OCI-LY7 (cell line): Measurements from ENCODE around the gene EPHA5. TPM values are rescaled to one million over a fixed set of nuclear protein-coding genes. Genes with fewer than 3 reads are reported as not detected.

Experiments
- BruUV-seq: library from RNA; stranded (reverse); fragments of 400-500 nt; replicated peaks from 2 replicates; lab custom pipeline; 2021; lab: Mats Ljungman, UMichigan
- CTCF ChIA-PET: fragments of 300-600 bp; sonication (Branson Sonifier 250); formaldehyde crosslinking; loops from one replicate; lab custom pipeline; 2022; ENCODE audit warnings: antibody characterized with exemption; ENCODE audit not compliant: unreplicated experiment; lab: Charles Lee
- POLR2A ChIA-PET: fragments of 300-600 bp; sonication (Branson Sonifier 250); formaldehyde crosslinking; loops from one replicate; lab custom pipeline; 2022; ENCODE audit warnings: antibody characterized with exemption; lab: Charles Lee
- DNase-seq: peaks from one replicate; pipeline ENCODE4 v3.0.0-alpha.2; 2015; ENCODE audit warnings: low spot score
- H2AFZ ChIP-seq: fragments of 200-600 bp; sonication (generic), shearing (Covaris generic); 2 replicates; pipeline ENCODE4 v1.6.1; 2014; ENCODE audit warnings: mild to moderate bottlenecking, antibody characterized with exemption, low read length, moderate library complexity
- H3K27ac ChIP-seq: fragments of 200-600 bp; sonication (generic); 2 replicates; pipeline ENCODE4 v1.5.1; 2014; ENCODE audit warnings: mixed run types, low read depth, mild to moderate bottlenecking, moderate library complexity, low read length, inconsistent platforms; ENCODE audit not compliant: poor library complexity, severe bottlenecking
- H3K36me3 ChIP-seq: fragments of 200-600 bp; sonication (generic); 2 replicates; pipeline ENCODE4 v1.6.1; 2014; ENCODE audit warnings: mild to moderate bottlenecking, antibody characterized with exemption, low read length, moderate library complexity, mixed read lengths; ENCODE audit not compliant: insufficient read depth
- H3K4me1 ChIP-seq: fragments of 200-600 bp; sonication (generic); 2 replicates; pipeline ENCODE4 v1.5.1; 2014; ENCODE audit warnings: mild to moderate bottlenecking, low read length; ENCODE audit not compliant: insufficient read depth, poor library complexity, severe bottlenecking
- H3K4me2 ChIP-seq: fragments of 200-600 bp; sonication (generic); 2 replicates; pipeline ENCODE4 v1.6.1; 2014; ENCODE audit warnings: mild to moderate bottlenecking, low read length
- H3K4me3 ChIP-seq: fragments of 200-600 bp; sonication (generic); 2 replicates; pipeline ENCODE4 v1.5.1; 2014; ENCODE audit warnings: mild to moderate bottlenecking, low read depth, low read length; ENCODE audit not compliant: poor library complexity, severe bottlenecking
- H3K79me2 ChIP-seq: fragments of 200-600 bp; sonication (generic); 2 replicates; pipeline ENCODE4 v1.6.1; 2016; ENCODE audit warnings: low read depth, mild to moderate bottlenecking, low read length, moderate library complexity, mixed read lengths; ENCODE audit not compliant: insufficient read depth
- H3K9me2 ChIP-seq: fragments of 200-600 bp; sonication (generic); 2 replicates; pipeline ENCODE4 v1.6.1; 2016; ENCODE audit warnings: mild to moderate bottlenecking, low read length, mixed read lengths; ENCODE audit not compliant: insufficient read depth
- H3K9me3 ChIP-seq: fragments of 200-600 bp; sonication (generic); 2 replicates; pipeline ENCODE4 v1.6.1; 2014; ENCODE audit warnings: mild to moderate bottlenecking, mixed run types, low read length, mixed read lengths
- H4K20me1 ChIP-seq: fragments of 200-600 bp; sonication (generic); 2 replicates; pipeline ENCODE4 v1.6.1; 2014; ENCODE audit warnings: mild to moderate bottlenecking, antibody characterized with exemption, low read length, moderate library complexity, mixed read lengths; ENCODE audit not compliant: insufficient read depth
- EZH2phosphoT487 ChIP-seq: fragments of 200-600 bp; sonication (generic); IDR thresholded peaks from 2 replicates; pipeline ENCODE4 v1.6.1; 2018; ENCODE audit warnings: low read depth, borderline replicate concordance, mild to moderate bottlenecking, mixed run types, antibody characterized with exemption, low read length, moderate library complexity, mixed read lengths
- intact Hi-C: fragments of 100-400 bp; cut with micrococcal nuclease; formaldehyde crosslinking; loops from one replicate; pipeline ENCODE4 v1.10.0; 2022; ENCODE audit not compliant: unreplicated experiment
- total RNA-seq, 2 experiments: library from RNA; depleted of rRNA in 1 of 2; stranded (reverse); fragments of >200 nt in 1 of 2; shearing (Covaris generic) in 1 of 2; gene quantifications; 2 replicates each; pipeline ENCODE4 v1.2.3, GENCODE V29; 2014 to 2022
- TF ChIP-seq, protein P1 (sequence below): fragments of 200-600 bp; sonication (generic); conservative IDR thresholded peaks from 2 replicates; pipeline ENCODE4 v1.5.1; 2014; ENCODE audit warnings: mild to moderate bottlenecking, antibody characterized with exemption, low read length, moderate library complexity, mixed read lengths

The EPHA5 gene
- total RNA-seq, 2 experiments from 2014 or later = not detected

DNA sequence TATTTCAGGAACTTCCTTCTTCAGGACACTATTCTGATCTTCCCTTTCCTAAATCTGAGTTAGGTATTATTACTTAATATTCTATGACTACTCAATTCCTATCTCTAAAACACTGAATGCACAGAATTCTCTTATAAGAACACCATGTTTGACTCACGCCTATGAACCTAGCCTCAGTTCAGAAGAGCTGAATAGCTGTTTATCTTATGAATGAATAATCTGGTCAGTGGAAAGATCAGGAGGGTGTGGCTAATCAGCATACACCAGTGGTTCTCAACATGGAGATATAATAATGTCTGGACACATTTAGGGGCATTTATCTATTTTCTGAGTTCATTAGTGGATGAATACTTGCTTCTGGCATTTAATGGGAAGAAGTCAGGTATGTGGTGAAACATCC is 24.2 kb downstream of the EPHA5 start:
- ChIA-PET CTCF (no interaction called here), POLR2A (interaction anchor here (0.5 kb wide), 1 partner anchor 897 kb away, joined by 3 read pairs; no protein-coding TSS in a partner anchor)
- no peaks in the 10 kb centered on the region for H3K79me2 ChIP-seq
- no peaks in the 10 kb centered on the region for H3K4me1 ChIP-seq
- no peaks in the 10 kb centered on the region for H3K9me3 ChIP-seq
- H3K27ac ChIP-seq = no peak overlapping the region
- no peaks in the 10 kb centered on the region for H4K20me1 ChIP-seq
- no peak for DNase-seq
- intact Hi-C loops = no loop called here
- no peaks in the 10 kb centered on the region for H3K9me2 ChIP-seq
- no peaks in the 10 kb centered on the region for H3K36me3 ChIP-seq
- TF ChIP-seq, protein P1, sequence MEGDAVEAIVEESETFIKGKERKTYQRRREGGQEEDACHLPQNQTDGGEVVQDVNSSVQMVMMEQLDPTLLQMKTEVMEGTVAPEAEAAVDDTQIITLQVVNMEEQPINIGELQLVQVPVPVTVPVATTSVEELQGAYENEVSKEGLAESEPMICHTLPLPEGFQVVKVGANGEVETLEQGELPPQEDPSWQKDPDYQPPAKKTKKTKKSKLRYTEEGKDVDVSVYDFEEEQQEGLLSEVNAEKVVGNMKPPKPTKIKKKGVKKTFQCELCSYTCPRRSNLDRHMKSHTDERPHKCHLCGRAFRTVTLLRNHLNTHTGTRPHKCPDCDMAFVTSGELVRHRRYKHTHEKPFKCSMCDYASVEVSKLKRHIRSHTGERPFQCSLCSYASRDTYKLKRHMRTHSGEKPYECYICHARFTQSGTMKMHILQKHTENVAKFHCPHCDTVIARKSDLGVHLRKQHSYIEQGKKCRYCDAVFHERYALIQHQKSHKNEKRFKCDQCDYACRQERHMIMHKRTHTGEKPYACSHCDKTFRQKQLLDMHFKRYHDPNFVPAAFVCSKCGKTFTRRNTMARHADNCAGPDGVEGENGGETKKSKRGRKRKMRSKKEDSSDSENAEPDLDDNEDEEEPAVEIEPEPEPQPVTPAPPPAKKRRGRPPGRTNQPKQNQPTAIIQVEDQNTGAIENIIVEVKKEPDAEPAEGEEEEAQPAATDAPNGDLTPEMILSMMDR = no peak
- TF ChIP-seq EZH2phosphoT487 = no peak
- H3K4me2 ChIP-seq = no peak overlapping the region
- no peak overlapping the region for H2AFZ ChIP-seq
- no peak overlapping the region for H3K4me3 ChIP-seq
- no TSS peak for BruUV-seq

GRCh38 chr4:65645185-65645584 is 25.1 kb downstream of the EPHA5 start:
- intact Hi-C loops = no loop called here
- no peak overlapping the region for H2AFZ ChIP-seq
- POLR2A ChIA-PET = no interaction called here
- no peaks in the 10 kb centered on the region for H4K20me1 ChIP-seq
- no peak overlapping the region for H3K4me3 ChIP-seq
- no peak for DNase-seq
- H3K9me2 ChIP-seq = no peaks in the 10 kb centered on the region
- no peaks in the 10 kb centered on the region for H3K79me2 ChIP-seq
- no peaks in the 10 kb centered on the region for H3K9me3 ChIP-seq
- no peak overlapping the region for H3K4me2 ChIP-seq
- no peaks in the 10 kb centered on the region for H3K36me3 ChIP-seq
- no TSS peak for BruUV-seq
- no peaks in the 10 kb centered on the region for H3K4me1 ChIP-seq
- TF ChIP-seq, protein P1 = no peak
- TF ChIP-seq EZH2phosphoT487 = no peak
- CTCF ChIA-PET = no interaction called here
- no peak overlapping the region for H3K27ac ChIP-seq

DNA sequence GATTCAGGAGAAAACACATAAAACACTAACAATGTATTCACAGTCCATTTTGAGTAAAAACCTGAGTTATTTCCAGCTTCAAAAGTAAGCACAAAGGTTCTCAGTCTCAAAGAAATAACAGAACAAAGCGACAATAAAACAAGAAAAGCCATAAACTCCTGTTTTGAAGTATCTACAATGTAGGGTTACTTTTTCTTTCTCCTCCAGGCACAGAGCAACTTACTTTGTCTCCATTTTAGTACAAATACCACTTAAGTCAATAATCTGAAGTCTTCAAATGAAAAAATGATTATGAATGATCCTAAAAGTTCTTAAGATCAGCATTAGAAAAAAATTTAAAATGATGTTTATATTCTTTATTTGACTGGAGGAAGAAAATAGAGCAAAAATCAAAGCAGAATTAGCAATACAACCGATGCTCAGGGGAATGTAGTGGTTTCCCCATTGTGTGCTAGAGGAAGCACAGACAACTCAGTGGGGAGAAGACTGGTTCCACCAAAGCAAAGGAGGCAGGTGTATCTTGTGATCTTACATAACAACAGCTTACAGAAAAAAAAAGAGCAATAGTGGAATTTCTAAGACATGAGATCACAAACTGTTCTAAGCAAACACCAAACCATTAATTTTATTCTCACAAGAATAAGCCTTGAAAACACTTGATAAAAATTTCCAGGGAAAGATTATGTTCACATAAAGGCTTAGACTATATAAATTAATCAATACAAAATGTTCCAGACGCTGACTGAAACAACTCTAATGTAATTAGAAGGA is 35.1 kb downstream of the EPHA5 start:
- Histone ChIP-seq H3K9me2 (no peaks in the 10 kb centered on the region), H3K4me3 (no peak overlapping the region), H3K27ac (no peak overlapping the region), H4K20me1 (no peaks in the 10 kb centered on the region), H3K36me3 (no peaks in the 10 kb centered on the region), H3K4me2 (no peak overlapping the region), H3K79me2 (no peaks in the 10 kb centered on the region), H2AFZ (no peak overlapping the region), H3K4me1 (no peaks in the 10 kb centered on the region), H3K9me3 (no peaks in the 10 kb centered on the region)
- ChIA-PET POLR2A (interaction anchor here (0.6 kb wide), 1 partner anchor 218 kb away, joined by 3 read pairs; no protein-coding TSS in a partner anchor), CTCF (no interaction called here)
- no peak for DNase-seq
- intact Hi-C loops = no loop called here
- TF ChIP-seq, protein P1 = no peak
- no peak for TF ChIP-seq EZH2phosphoT487
- BruUV-seq = no TSS peak
